HEK293 (cell line): Measurements from ENCODE around the gene AGRN.
A peak's percentile ranks its signal among the peaks of the same experiment; 100 is the strongest.

Experiments used
- ELK4 ChIP-seq: IDR thresholded peaks from 2 replicates; pipeline ENCODE4 v1.6.1; 2011; ENCODE audit warnings: mild to moderate bottlenecking, low read depth, low read length, borderline replicate concordance
- GLI4 ChIP-seq: fragments of 450-650 bp; formaldehyde crosslinking; IDR thresholded peaks from 2 replicates; pipeline ENCODE4 v1.5.1; 2016; ENCODE audit warnings: missing biosample characterization, missing genetic modification characterization
- HOXD13 ChIP-seq: sonication (generic); formaldehyde crosslinking; IDR thresholded peaks from 2 replicates; pipeline ENCODE4 v1.8.0; 2022; ENCODE audit warnings: missing genetic modification reagents, borderline replicate concordance
- INSM2 ChIP-seq: fragments of 450-650 bp; formaldehyde crosslinking; IDR thresholded peaks from 2 replicates; pipeline ENCODE4 v1.5.1; 2016; ENCODE audit warnings: missing biosample characterization, missing genetic modification characterization
- OSR2 ChIP-seq: fragments of 450-650 bp; formaldehyde crosslinking; IDR thresholded peaks from 2 replicates; pipeline ENCODE4 v1.5.1; 2016; ENCODE audit warnings: missing biosample characterization, missing genetic modification characterization
- PATZ1 ChIP-seq: fragments of 450-650 bp; formaldehyde crosslinking; IDR thresholded peaks from 2 replicates; pipeline ENCODE4 v1.5.1; 2016; ENCODE audit warnings: missing biosample characterization, missing genetic modification characterization
- TCF7L2 ChIP-seq: IDR thresholded peaks from 2 replicates; pipeline ENCODE4 v1.6.1; 2011; ENCODE audit warnings: low read depth, mild to moderate bottlenecking, inconsistent platforms, low read length, moderate library complexity, borderline replicate concordance
- YY1 ChIP-seq: fragments of 450-650 bp; formaldehyde crosslinking; IDR thresholded peaks from 2 replicates; pipeline ENCODE4 v1.5.1; 2018; ENCODE audit warnings: missing biosample characterization, missing genetic modification characterization
- ZBTB20 ChIP-seq: fragments of 450-650 bp; formaldehyde crosslinking; IDR thresholded peaks from 2 replicates; pipeline ENCODE4 v1.5.1; 2016; ENCODE audit warnings: missing biosample characterization, missing genetic modification characterization
- ZFP37 ChIP-seq: fragments of 450-650 bp; formaldehyde crosslinking; IDR thresholded peaks from 2 replicates; pipeline ENCODE4 v1.5.1; 2016; ENCODE audit warnings: missing biosample characterization, missing genetic modification characterization
- ZNF157 ChIP-seq: fragments of 450-650 bp; formaldehyde crosslinking; IDR thresholded peaks from 2 replicates; pipeline ENCODE4 v1.5.1; 2016; ENCODE audit warnings: missing biosample characterization, missing genetic modification characterization
- ZNF174 ChIP-seq: fragments of 450-650 bp; formaldehyde crosslinking; IDR thresholded peaks from 2 replicates; pipeline ENCODE4 v1.5.0; 2017; ENCODE audit warnings: missing biosample characterization, mild to moderate bottlenecking, missing genetic modification characterization
- ZNF48 ChIP-seq: fragments of 450-650 bp; formaldehyde crosslinking; IDR thresholded peaks from 2 replicates; pipeline ENCODE4 v1.5.1; 2016; ENCODE audit warnings: missing biosample characterization, missing genetic modification characterization
- ZNF639 ChIP-seq: fragments of 450-650 bp; formaldehyde crosslinking; IDR thresholded peaks from 2 replicates; pipeline ENCODE4 v1.5.1; 2016; ENCODE audit warnings: missing biosample characterization, missing genetic modification characterization
- ZNF776 ChIP-seq: fragments of 450-650 bp; formaldehyde crosslinking; IDR thresholded peaks from 2 replicates; pipeline ENCODE4 v1.5.0; 2017; ENCODE audit warnings: missing biosample characterization, missing genetic modification characterization, borderline replicate concordance
- ZNF843 ChIP-seq: fragments of 450-650 bp; formaldehyde crosslinking; IDR thresholded peaks from 2 replicates; pipeline ENCODE4 v1.5.1; 2016; ENCODE audit warnings: missing biosample characterization, missing genetic modification characterization
- ZSCAN18 ChIP-seq: fragments of 450-650 bp; formaldehyde crosslinking; IDR thresholded peaks from 2 replicates; pipeline ENCODE4 v1.5.1; 2016; ENCODE audit warnings: missing biosample characterization, missing genetic modification characterization
- ZSCAN5A ChIP-seq: fragments of 450-650 bp; formaldehyde crosslinking; IDR thresholded peaks from 2 replicates; pipeline ENCODE4 v1.5.1; 2016; ENCODE audit warnings: missing biosample characterization, missing genetic modification characterization

AGRN gene

GRCh38 chr1:995665-996633, 24.0 kb upstream of the AGRN start (continued):
- TF ChIP-seq ZNF639 (tag by site-specific recombination) (no peak), ZNF843 (tag by site-specific recombination) (no peak), YY1 (tag by site-specific recombination) (no peak), OSR2 (tag by site-specific recombination) (no peak), ZNF174 (no peak), ZSCAN18 (no peak), PATZ1 (peak; percentile 75), ZNF48 (no peak), ZFP37 (no peak), ZNF776 (no peak), ZNF157 (tag by site-specific recombination) (no peak), TCF7L2 (no peak), ZBTB20 (tag by site-specific recombination) (no peak), INSM2 (tag by site-specific recombination) (0 out of 2 replicates have a peak, but pooled peaks have one; percentile 16), HOXD13 (CRISPR knock-in tag) (no peak), GLI4 (tag by site-specific recombination) (no peak), ZSCAN5A (tag by site-specific recombination) (no peak), ELK4 (no peak)
- TF ChIP-seq, all 188 proteins: peak for 15
